GM12873 (cell line): ENCODE measurements around the gene ACTR1A.

Experiments
- CTCF ChIP-seq: IDR thresholded peaks from 2 replicates; pipeline ENCODE4 v1.5.1; 2012; ENCODE audit warnings: low read depth, mild to moderate bottlenecking, moderate library complexity, low read length, control low read depth; ENCODE audit not compliant: insufficient read depth; ENCODE audit errors: missing control alignments

ACTR1A gene

GRCh38 chr10:102514487-102515311 lies 12.2 kb upstream of the ACTR1A start:
- no peak for TF ChIP-seq CTCF

- no peak for TF ChIP-seq CTCF
These were observed 9.2 kb upstream of the ACTR1A start for GRCh38 chr10:102511583-102512274.

GRCh38 chr10:102509387-102509786 lies 6.9 kb upstream of the ACTR1A start:
- TF ChIP-seq CTCF = no peak

DNA sequence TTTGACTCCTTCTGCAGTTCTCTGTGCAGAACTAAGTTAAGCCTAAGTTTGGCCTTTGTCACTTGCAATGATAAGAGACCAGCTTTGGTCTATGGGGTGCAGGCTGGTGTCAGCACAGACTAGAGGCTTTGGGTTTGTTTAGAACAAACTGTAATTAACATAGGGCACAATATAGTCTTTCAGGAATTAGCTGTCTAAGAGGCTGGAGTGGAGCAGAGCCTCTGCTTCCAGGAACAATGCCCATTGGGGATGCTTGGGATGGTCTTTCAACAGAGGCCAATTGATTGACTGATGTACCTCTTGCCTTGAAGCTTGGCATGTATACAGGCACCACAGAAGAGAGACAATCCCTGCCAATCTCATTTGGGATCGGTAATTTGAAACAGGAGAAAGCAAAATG lies 6.0 kb upstream of the ACTR1A start:
- TF ChIP-seq CTCF = no peak

DNA sequence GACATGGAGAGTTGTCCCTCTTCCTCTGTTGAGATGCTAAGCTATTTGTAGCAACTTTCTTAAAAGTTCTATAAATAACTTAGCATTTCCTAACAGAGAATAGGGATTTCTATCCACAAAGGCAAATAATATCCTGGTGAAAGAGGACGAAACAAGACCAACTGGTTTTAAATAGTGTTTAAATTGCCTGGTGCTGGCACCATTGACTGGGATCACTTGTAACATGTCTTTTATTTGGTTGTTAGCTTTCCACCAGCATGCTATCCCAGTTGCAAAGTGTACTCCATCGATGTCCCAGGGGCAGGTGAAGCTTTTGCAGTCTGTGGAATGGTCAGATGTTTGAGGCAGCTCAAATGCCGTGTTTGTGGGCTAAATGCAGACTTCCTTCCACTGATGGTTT lies 5.0 kb upstream of the ACTR1A start:
- TF ChIP-seq CTCF = no peak

- TF ChIP-seq CTCF = no peak
These were observed 3.1 kb upstream of the ACTR1A start for GRCh38 chr10:102505462-102506115.

- TF ChIP-seq CTCF = no peak
These were observed 2.4 kb upstream of the ACTR1A start for GRCh38 chr10:102504976-102505300.
